NCI-H1105 treated with DMSO at 0.1 percent for 48 hours (cell line): ENCODE results near the gene PRIMA1.

Experiments used
- DNase-seq: peaks from one replicate; lab custom pipeline; 2025; lab: John Stamatoyannopoulos, UW

PRIMA1 gene

GRCh38 chr14:93712079-93712837 lies 76.0 kb downstream of the PRIMA1 start:
- peak; percentile 22 for DNase-seq

- DNase-seq, result no peak
These were observed 79.0 kb downstream of the PRIMA1 start for GRCh38 chr14:93709249-93709648.

GRCh38 chr14:93708800-93709199 lies 79.5 kb downstream of the PRIMA1 start:
- no peak for DNase-seq

- DNase-seq, result no peak
These were observed 80.0 kb downstream of the PRIMA1 start for GRCh38 chr14:93708311-93708734.

GRCh38 chr14:93707475-93707874 lies 80.8 kb downstream of the PRIMA1 start:
- peak; percentile 87 for DNase-seq

- DNase-seq, result no peak
These were observed 81.8 kb downstream of the PRIMA1 start for GRCh38 chr14:93706360-93706955.

- DNase-seq, result no peak
These were observed 82.7 kb downstream of the PRIMA1 start for GRCh38 chr14:93705513-93706156.

GRCh38 chr14:93703941-93704340 lies 84.3 kb downstream of the PRIMA1 start:
- no peak for DNase-seq

- DNase-seq, result no peak
These were observed 85.3 kb downstream of the PRIMA1 start for GRCh38 chr14:93702946-93703345.

GRCh38 chr14:93701562-93701961 lies 86.7 kb downstream of the PRIMA1 start:
- DNase-seq, result no peak

GRCh38 chr14:93700928-93701327 lies 87.4 kb downstream of the PRIMA1 start:
- no peak for DNase-seq

GRCh38 chr14:93693914-93694313 lies 94.4 kb downstream of the PRIMA1 start:
- no peak for DNase-seq

GRCh38 chr14:93691042-93691780 lies 97.1 kb downstream of the PRIMA1 start:
- DNase-seq, result no peak

GRCh38 chr14:93690146-93690545 lies 98.1 kb downstream of the PRIMA1 start:
- DNase-seq, result no peak

- no peak for DNase-seq
These were observed 99.5 kb downstream of the PRIMA1 start for GRCh38 chr14:93688820-93689219.

- peak; percentile 6 for DNase-seq
These were observed 100.0 kb downstream of the PRIMA1 start for GRCh38 chr14:93688239-93688666.

GRCh38 chr14:93686268-93686667 lies 102.0 kb downstream of the PRIMA1 start:
- no peak for DNase-seq

GRCh38 chr14:93685121-93685895 lies 103.0 kb downstream of the PRIMA1 start:
- DNase-seq, result no peak

- DNase-seq, result no peak
These were observed 105.1 kb downstream of the PRIMA1 start for GRCh38 chr14:93683226-93683625.

- no peak for DNase-seq
These were observed 105.8 kb downstream of the PRIMA1 start for GRCh38 chr14:93682459-93682858.

- DNase-seq, result no peak
These were observed 111.8 kb downstream of the PRIMA1 start for GRCh38 chr14:93676416-93676958.
